Activated naive CD8-positive, alpha-beta T cell treated with anti-CD3 and anti-CD28 coated beads, Interleukin-2, amount 50 U/mL, for 24 hours (primary cell): Measurements from ENCODE around the gene CD274.

Experiments
- ATAC-seq: fragments of 150-1000 bp; cut with Tn5 transposase; one replicate; pipeline ENCODE4 v1.10.0; 2021
- DNase-seq: peaks from one replicate; pipeline ENCODE4 v3.0.0; 2021
- H3K27ac Mint-ChIP-seq: one replicate; pipeline ENCODE4 v1.8.0; 2021; ENCODE audit warnings: mild to moderate bottlenecking, mixed read lengths
- H3K27me3 Mint-ChIP-seq: one replicate; pipeline ENCODE4 v1.8.0; 2021; ENCODE audit warnings: mixed read lengths
- H3K36me3 Mint-ChIP-seq: one replicate; pipeline ENCODE4 v1.8.0; 2021; ENCODE audit warnings: low read depth, mixed read lengths
- H3K4me1 Mint-ChIP-seq: one replicate; pipeline ENCODE4 v1.8.0; 2021; ENCODE audit warnings: mixed read lengths
- H3K4me3 Mint-ChIP-seq: one replicate; pipeline ENCODE4 v1.8.0; 2021; ENCODE audit warnings: mild to moderate bottlenecking, moderate library complexity, mixed read lengths
- H3K9me3 Mint-ChIP-seq: one replicate; pipeline ENCODE4 v1.8.0; 2021; ENCODE audit warnings: mixed read lengths

The CD274 gene

DNA sequence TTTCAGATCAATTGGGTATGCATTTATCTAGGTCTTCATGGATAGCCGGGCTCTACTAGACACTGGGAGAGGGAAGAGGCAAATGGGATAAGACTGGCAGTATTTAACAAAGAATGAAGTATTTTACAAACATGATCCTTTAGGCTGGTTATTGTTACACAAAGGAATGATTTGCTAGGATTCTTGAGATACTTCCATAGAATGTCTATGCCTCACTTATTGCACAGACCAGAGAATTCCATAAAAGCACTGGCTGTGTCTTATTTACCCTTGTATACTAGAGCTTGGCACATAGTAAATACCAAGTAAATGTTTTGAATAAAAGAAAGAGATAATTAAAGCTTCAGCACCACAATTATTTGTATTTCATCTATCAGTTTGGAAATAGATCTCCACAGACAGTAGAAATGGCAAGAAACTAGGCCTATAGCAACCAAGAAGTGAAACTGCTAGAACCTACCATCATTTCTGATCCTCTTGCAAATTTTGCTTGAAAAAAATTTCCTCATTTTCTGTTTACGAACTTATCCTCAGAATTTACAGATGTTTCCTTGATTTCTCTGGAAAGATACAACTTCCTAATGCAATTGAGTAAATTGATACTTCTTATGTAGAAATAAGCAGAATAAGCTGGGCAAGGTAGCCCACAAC is 63.7 kb downstream of the CD274 start:
- H3K27me3 Mint-ChIP-seq, result peaks cover 2% of the 10 kb centered on the region
- H3K4me3 Mint-ChIP-seq, result no peak overlapping the region
- no peaks in the 10 kb centered on the region for H3K36me3 Mint-ChIP-seq
- ATAC-seq (no peak), DNase-seq (no peak)
- H3K27ac Mint-ChIP-seq, result no peak overlapping the region
- peaks cover 63% of the 10 kb centered on the region for H3K4me1 Mint-ChIP-seq
- H3K9me3 Mint-ChIP-seq, result no peaks in the 10 kb centered on the region

DNA sequence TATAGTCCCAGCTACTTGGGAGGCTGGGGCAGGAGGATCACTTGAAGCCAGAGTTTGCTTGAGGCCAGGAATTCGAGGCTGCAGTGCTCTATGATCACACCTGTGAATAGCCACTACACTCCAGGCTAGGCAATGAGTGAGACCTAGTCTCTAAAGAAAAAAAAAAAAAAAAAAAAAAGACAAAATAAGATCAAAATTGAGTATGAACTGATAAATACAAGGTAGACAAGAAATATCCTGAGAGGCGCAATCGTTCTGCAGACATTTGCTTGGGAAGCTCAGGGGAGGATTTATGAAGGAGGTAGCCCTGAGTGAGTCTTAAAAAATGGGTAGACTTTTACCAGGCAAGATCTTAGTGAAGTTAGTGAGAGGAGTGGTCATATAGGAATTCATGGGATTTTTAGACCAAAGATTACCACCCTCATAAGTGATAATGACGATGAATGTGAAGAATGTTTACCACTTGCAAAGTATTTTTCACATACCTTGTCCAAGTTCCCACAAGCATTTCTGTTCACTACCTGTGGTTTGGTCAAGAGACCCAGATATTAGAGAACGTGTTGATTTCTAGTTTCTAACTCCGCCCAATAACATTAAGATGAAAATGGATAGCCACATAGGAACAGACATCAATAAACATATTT is 64.4 kb downstream of the CD274 start:
- peaks cover 3% of the 10 kb centered on the region for H3K9me3 Mint-ChIP-seq
- H3K36me3 Mint-ChIP-seq, result no peaks in the 10 kb centered on the region
- H3K4me1 Mint-ChIP-seq, result peaks cover 63% of the 10 kb centered on the region
- peaks cover 2% of the 10 kb centered on the region for H3K27me3 Mint-ChIP-seq
- no peak overlapping the region for H3K27ac Mint-ChIP-seq
- no peak overlapping the region for H3K4me3 Mint-ChIP-seq
- DNase-seq (no peak), ATAC-seq (no peak)

DNA sequence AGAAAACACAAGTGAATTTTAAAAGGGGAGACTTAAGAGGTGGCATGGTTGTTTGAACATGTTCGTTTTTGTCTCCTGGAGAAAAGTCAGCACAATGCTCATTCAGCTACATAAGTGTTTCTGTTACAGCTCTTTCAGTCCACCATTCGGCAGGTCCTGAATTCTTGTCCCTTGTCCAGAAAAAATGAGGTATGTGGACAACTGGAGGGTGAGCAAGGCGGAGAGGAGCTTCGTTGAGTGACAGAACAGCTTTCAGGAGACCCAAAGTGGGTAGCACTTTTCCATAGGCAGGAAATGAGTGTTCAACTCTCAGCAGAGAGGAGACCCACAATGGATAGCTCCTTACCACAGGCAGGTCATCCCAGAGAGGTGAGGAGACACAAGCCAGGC is 64.9 kb downstream of the CD274 start:
- no peak for ATAC-seq
- no peak for DNase-seq
- peaks cover 4% of the 10 kb centered on the region for H3K9me3 Mint-ChIP-seq
- no peaks in the 10 kb centered on the region for H3K36me3 Mint-ChIP-seq
- H3K4me1 Mint-ChIP-seq, result peaks cover 60% of the 10 kb centered on the region
- no peak overlapping the region for H3K27ac Mint-ChIP-seq
- peaks cover 2% of the 10 kb centered on the region for H3K27me3 Mint-ChIP-seq
- H3K4me3 Mint-ChIP-seq, result no peak overlapping the region

DNA sequence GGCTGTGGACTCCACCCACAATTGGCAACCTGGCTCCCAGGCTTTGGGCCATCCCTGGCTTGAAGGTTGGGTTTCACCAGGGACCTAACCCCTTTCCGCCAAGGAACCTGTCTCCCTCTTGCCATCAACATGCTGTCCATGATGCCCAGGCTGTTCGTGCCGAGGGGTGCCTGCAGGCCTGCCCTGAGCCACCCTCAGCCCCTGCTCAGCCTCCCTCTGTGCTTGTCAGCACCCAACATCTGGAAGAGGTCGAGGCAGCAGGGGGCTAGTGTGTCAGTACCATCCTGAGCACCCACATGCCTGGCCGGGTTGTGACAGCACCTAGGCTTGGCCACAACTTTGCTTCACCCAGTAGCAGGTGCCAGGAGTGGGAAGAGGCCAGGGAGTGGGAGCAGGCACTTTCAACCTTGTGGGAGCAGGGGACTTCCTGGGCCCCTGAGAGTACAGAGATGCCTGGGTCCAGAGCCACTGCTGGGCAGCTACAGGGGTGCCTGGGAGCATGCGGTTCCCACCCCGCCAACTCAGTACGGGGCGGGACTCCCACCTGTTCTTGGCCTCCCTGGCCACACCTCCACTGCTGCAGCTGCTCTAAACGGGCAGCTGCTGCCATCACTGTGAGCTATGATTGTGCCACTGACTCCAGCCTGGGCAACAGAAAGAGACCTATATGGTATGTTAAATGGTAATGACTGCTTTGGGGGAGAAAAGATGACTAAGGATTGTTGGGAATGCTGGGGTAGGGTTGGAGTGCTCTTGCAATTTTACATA is 66.3 kb downstream of the CD274 start:
- no peaks in the 10 kb centered on the region for H3K36me3 Mint-ChIP-seq
- H3K4me3 Mint-ChIP-seq, result no peak overlapping the region
- DNase-seq (no peak), ATAC-seq (no peak)
- peaks cover 46% of the 10 kb centered on the region for H3K4me1 Mint-ChIP-seq
- H3K27me3 Mint-ChIP-seq, result no peaks in the 10 kb centered on the region
- H3K27ac Mint-ChIP-seq, result no peak overlapping the region
- peaks cover 8% of the 10 kb centered on the region for H3K9me3 Mint-ChIP-seq

DNA sequence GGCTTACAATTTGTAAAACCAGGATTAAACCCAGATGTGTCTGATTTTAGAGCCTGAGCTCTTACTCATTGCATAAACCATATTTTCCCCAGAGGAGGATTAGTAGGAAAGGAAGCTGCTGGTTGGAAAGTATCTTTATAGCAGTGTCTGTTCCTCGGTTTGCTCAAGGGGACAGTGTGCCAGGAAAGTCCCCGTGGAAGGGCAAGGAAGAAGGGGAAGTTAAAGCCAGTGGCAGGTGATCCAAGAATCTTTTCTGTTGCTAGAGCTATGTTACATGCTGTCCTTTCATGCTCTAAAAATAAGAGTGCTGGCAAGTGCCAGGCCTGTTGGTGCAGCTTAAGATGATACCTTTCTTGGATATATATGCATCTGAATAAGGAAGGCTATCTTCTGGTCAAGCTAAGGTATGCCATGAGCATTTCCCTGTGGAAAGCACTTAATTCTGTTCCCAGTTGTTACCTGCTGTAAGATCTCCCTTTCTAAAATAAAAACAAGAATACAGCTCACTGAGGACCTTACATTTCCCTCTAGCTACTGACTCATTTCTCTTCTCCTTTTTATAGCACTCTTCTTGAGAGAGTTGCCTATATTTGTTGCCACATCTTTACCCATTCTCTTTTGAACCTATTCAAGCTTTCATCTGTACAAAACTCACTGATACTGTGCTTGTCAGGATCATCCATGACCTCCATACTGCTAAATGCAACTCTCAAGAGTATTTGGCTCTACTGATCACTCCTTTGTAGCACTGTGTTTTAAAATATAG is 68.0 kb downstream of the CD274 start:
- H3K9me3 Mint-ChIP-seq, result peaks cover 8% of the 10 kb centered on the region
- no peaks in the 10 kb centered on the region for H3K27me3 Mint-ChIP-seq
- ATAC-seq (peak; percentile 58), DNase-seq (no peak)
- peaks cover 31% of the 10 kb centered on the region for H3K4me1 Mint-ChIP-seq
- H3K27ac Mint-ChIP-seq, result peak overlapping the region; percentile 52
- no peaks in the 10 kb centered on the region for H3K36me3 Mint-ChIP-seq
- H3K4me3 Mint-ChIP-seq, result no peak overlapping the region

DNA sequence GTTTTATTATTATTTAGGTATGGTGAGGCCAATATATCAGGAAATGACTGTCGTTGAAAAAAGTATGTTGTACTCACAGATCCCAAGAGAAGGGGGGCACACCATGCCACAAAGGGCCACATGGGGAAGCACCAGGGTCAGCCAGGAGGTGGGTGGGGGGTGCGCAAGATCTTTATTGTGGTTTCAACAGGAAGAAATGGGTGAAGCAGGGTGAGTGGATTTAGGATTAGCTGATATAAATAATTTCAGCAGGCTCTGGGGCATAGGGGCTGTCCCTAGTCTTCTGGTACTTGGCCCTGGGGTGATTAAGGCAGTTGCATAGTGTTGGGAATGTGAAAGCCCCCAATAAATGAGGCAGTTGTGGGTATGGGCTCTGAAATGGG is 68.6 kb downstream of the CD274 start:
- peak; percentile 69 for DNase-seq
- Mint-ChIP-seq H3K4me3 (no peak overlapping the region), H3K36me3 (no peaks in the 10 kb centered on the region), H3K27me3 (no peaks in the 10 kb centered on the region), H3K27ac (peak overlapping the region; percentile 52), H3K9me3 (peaks cover 8% of the 10 kb centered on the region), H3K4me1 (peaks cover 31% of the 10 kb centered on the region)
- peak; percentile 86 for ATAC-seq
